ENCODE data around the gene ADGRV1.
A peak's percentile ranks its signal among the peaks of the same experiment; 100 is the strongest.

ADGRV1 gene

DNA sequence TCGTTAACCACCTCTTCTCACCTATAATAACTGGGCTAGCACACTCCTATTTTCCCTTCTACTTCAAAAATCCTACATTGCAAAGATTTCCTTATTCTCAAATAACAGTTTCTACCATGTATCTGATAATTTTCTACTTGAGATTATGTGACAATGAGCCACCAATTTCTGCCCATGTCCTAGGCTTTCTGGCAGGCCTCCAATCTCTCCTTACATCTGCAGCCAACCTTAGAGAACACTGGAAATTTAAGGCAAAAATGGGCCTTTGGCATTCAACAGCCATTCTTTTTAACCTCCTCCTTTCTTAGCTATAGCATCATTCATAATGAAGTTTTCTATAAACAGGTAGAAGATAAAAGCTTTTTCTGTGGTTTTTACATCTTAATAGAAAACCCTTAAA lies 599.4 kb downstream of the ADGRV1 start:
- TF ChIP-seq, protein P1, sequence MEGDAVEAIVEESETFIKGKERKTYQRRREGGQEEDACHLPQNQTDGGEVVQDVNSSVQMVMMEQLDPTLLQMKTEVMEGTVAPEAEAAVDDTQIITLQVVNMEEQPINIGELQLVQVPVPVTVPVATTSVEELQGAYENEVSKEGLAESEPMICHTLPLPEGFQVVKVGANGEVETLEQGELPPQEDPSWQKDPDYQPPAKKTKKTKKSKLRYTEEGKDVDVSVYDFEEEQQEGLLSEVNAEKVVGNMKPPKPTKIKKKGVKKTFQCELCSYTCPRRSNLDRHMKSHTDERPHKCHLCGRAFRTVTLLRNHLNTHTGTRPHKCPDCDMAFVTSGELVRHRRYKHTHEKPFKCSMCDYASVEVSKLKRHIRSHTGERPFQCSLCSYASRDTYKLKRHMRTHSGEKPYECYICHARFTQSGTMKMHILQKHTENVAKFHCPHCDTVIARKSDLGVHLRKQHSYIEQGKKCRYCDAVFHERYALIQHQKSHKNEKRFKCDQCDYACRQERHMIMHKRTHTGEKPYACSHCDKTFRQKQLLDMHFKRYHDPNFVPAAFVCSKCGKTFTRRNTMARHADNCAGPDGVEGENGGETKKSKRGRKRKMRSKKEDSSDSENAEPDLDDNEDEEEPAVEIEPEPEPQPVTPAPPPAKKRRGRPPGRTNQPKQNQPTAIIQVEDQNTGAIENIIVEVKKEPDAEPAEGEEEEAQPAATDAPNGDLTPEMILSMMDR (IDR thresholded peaks at IDR 0.05; ENCODE audit: low read depth, low read length, missing control alignments): no peak
- no peak for DNase-seq (ENCODE audit: low read depth)
- H3K4me3 ChIP-seq (ENCODE audit: low read depth, low read length): no peak overlapping the region

GRCh38 chr5:91159647-91160046 lies 601.0 kb downstream of the ADGRV1 start:
- TF ChIP-seq, protein P1 (IDR thresholded peaks at IDR 0.05; ENCODE audit: low read depth, low read length, missing control alignments): no peak
- DNase-seq (ENCODE audit: low read depth): no peak
- no peak overlapping the region for H3K4me3 ChIP-seq (ENCODE audit: low read depth, low read length)

DNA sequence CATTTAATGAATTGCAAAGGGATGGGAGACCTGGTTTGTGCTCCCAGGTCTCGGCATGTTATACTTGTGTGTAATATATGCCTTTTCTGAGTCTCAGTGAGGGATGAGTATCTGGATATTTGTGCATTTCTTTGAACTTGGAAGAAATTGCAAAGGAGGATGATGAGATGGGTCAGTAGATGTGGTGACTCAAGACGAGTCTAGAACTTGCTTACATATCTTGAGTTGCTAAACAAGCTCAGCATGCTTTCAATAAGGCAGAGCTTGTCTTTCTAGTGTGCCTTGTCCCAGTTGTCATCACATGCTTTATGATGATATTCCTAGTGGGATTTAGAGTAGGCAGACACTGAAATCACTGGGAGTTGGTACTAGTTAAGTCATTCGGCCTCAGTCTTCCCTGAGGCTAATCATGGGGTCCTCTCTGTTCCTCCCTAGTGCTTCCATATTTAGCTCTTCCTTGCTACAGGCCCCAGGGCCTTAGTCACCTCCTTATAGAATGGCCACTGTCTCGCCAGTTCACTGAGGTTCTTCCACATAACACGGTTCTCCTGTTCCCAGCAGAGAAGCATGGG lies 602.2 kb downstream of the ADGRV1 start:
- TF ChIP-seq, protein P1 (IDR thresholded peaks at IDR 0.05; ENCODE audit: low read depth, low read length, missing control alignments): no peak

DNA sequence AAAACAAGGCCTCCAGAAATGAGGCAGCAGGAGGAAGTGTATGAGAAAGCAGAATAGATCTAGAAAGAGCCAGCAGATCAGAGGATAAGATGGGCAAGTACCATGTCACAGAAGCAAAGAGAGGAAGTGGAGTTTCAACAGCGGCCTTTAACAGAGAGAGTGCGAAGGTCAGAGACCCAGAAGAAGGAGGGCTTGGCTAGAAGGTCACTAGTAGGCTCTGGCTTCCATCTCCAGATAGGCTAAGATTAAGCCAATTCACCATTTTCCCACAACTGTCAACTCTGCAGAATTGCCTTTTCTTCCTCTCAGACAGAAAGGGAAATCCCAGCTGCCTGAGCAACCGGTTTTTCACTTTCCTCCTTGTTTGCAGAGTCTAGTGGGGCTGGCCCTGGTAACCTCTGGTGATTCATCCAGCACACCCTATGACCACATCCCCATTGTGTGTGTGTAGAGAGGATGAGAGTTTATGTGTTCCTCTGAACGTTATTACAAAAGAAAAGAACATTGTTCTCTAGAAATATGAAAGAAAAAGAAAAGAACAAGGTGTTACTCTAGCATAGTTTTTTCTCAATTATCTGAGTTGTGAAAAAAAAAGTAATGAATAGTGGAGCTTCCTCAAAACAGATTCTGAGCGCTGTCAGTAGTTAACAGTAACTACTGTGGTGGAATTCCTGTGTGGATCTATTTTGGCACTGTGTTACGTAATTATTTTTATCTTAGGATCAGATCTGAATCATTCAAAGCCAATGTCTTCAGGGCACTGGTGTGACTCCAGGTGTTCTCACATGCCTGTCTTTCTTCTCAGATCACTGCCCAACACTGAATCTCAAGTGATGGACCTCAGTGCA lies 604.2 kb downstream of the ADGRV1 start:
- TF ChIP-seq, protein P1 (IDR thresholded peaks at IDR 0.05; ENCODE audit: low read depth, low read length, missing control alignments): no peak
- H3K4me3 ChIP-seq (ENCODE audit: low read depth, low read length): no peak overlapping the region
- peak; percentile 50 for DNase-seq (ENCODE audit: low read depth)

More for the DNA sequence above, 602.2 kb downstream of the ADGRV1 start:
- no peak overlapping the region for H3K4me3 ChIP-seq (ENCODE audit: low read depth, low read length)
- no peak for DNase-seq (ENCODE audit: low read depth)

DNA sequence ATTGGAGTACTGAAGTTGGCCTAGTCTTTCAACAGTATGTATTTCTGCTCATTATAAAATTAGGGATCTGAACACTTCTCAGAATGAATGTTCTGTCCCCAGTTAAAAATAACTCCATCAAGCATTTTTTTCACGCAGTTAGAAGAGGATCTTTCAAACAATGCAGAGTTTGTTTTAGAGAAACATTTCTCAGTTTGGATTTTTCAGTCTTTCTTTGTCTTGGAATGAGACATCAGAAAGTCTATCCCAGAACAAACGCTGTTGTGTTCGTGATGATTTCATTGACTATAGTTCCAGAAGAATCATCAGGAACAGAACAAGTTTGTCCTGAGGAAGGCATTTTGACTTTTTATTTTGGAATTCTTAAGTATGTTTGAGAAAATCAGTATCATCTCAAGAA lies 605.8 kb downstream of the ADGRV1 start:
- no peak overlapping the region for H3K4me3 ChIP-seq (ENCODE audit: low read depth, low read length)
- TF ChIP-seq, protein P1 (IDR thresholded peaks at IDR 0.05; ENCODE audit: low read depth, low read length, missing control alignments): no peak
- no peak for DNase-seq (ENCODE audit: low read depth)

GRCh38 chr5:91166059-91166807 lies 607.6 kb downstream of the ADGRV1 start:
- no peak overlapping the region for H3K4me3 ChIP-seq (ENCODE audit: low read depth, low read length)
- TF ChIP-seq, protein P1 (IDR thresholded peaks at IDR 0.05; ENCODE audit: low read depth, low read length, missing control alignments): no peak
- DNase-seq (ENCODE audit: low read depth): no peak

All from GM12864 (cell line).